HCT116 (cell line): ENCODE results near the gene ERC2. TPM values are rescaled to one million over a fixed set of nuclear protein-coding genes. Genes with fewer than 3 reads are reported as not detected.

ENCODE experiments used
- ATAC-seq: fragments of 200-7000 bp; cut with Tn5 transposase; 2 replicates; pipeline ENCODE4 v1.9.1; 2020; ENCODE audit warnings: mild to moderate bottlenecking, moderate library complexity
- BruUV-seq: library from RNA; stranded (reverse); fragments of 400-500 nt; replicated peaks from 2 replicates; lab custom pipeline; 2021; lab: Mats Ljungman, UMichigan
- CTCF ChIA-PET: fragments of 300-600 bp; sonication (Branson Sonifier 250); formaldehyde crosslinking; loops from one replicate; lab custom pipeline; 2021; ENCODE audit warnings: antibody characterized with exemption; lab: Charles Lee
- POLR2A ChIA-PET: fragments of 300-600, 350-600 bp; sonication (Branson Sonifier 250); formaldehyde crosslinking; loops from one replicate; lab custom pipeline; 2021; ENCODE audit warnings: antibody characterized with exemption; lab: Charles Lee
- RAD21 ChIA-PET, 2 experiments: fragments of 300-600 bp; sonication (Branson Sonifier 250); formaldehyde crosslinking; loops; one replicate each; lab custom pipeline; 2023; ENCODE audit warnings: low total read pairs in 2 of 2; ENCODE audit not compliant: uncharacterized antibody in 2 of 2, unreplicated experiment in 2 of 2, low non-redundant PET in 1 of 2; lab: Charles Lee
- DNase-seq: peaks from one replicate; pipeline ENCODE4 v3.0.0-alpha.2; 2010; ENCODE audit warnings: low read depth, low spot score
- H2AFZ ChIP-seq: fragments of 200-600 bp; shearing (Covaris generic), sonication (generic); 2 replicates; pipeline ENCODE4 v1.6.1; 2017; ENCODE audit warnings: low read depth, mixed run types, mixed read lengths, antibody characterized with exemption, low read length; ENCODE audit not compliant: poor library complexity, severe bottlenecking
- H3K27ac ChIP-seq: 2 replicates; pipeline ENCODE4 v1.5.1; 2012; ENCODE audit warnings: low read depth, low read length
- H3K27me3 ChIP-seq: fragments of 200-600 bp; sonication (generic); 2 replicates; pipeline ENCODE4 v1.6.1; 2016; ENCODE audit warnings: mixed run types, low read length, mixed read lengths; ENCODE audit not compliant: insufficient read depth
- H3K36me3 ChIP-seq, 2 experiments: fragments of 200-500 bp in 1 of 2; fragments of 200-600 bp in 1 of 2; sonication (Bioruptor generic) in 1 of 2; sonication (generic) in 1 of 2; 2 replicates each; pipeline versions ENCODE4 v1.5.1 to v1.6.1; 2014 to 2016; ENCODE audit warnings: low read length in 2 of 2, inconsistent platforms in 1 of 2, mixed read lengths in 1 of 2, mixed run types in 1 of 2; ENCODE audit not compliant: insufficient read depth in 2 of 2, control insufficient read depth in 1 of 2
- H3K4me1 ChIP-seq, 2 experiments: fragments of 200-600 bp in 1 of 2; sonication (generic) in 1 of 2; 2 replicates each; pipeline versions ENCODE4 v1.5.1 to v1.6.1; 2012 to 2017; ENCODE audit warnings: low read length in 2 of 2, inconsistent platforms in 1 of 2, mild to moderate bottlenecking in 1 of 2, mixed read lengths in 1 of 2, mixed run types in 1 of 2, moderate library complexity in 1 of 2; ENCODE audit not compliant: insufficient read depth in 2 of 2, control insufficient read depth in 1 of 2
- H3K4me2 ChIP-seq: fragments of 200-600 bp; sonication (generic); 2 replicates; pipeline ENCODE4 v1.6.1; 2017; ENCODE audit warnings: mixed run types, low read length, mixed read lengths
- H3K4me3 ChIP-seq, 2 experiments: fragments of 200-600 bp in 1 of 2; sonication (generic) in 1 of 2; replicated peaks in 1 of 2; 2 replicates each; pipeline ENCODE4 v1.5.1; 2011 to 2016; ENCODE audit warnings: low read length in 2 of 2, control low read depth in 1 of 2, low read depth in 1 of 2, mild to moderate bottlenecking in 1 of 2, mixed read lengths in 1 of 2, mixed run types in 1 of 2
- H3K79me2 ChIP-seq: fragments of 200-600 bp; sonication (generic); 2 replicates; pipeline ENCODE4 v1.6.1; 2017; ENCODE audit warnings: mild to moderate bottlenecking, mixed run types, low read length, moderate library complexity, mixed read lengths; ENCODE audit not compliant: insufficient read depth
- H3K9ac ChIP-seq: fragments of 200-600 bp; sonication (generic); 2 replicates; pipeline ENCODE4 v1.6.1; 2016; ENCODE audit warnings: low read length, mixed read lengths
- H3K9me2 ChIP-seq: fragments of 200-600 bp; sonication (generic), shearing (Covaris generic); 2 replicates; pipeline ENCODE4 v1.6.1; 2017; ENCODE audit warnings: mixed run types, mild to moderate bottlenecking, moderate library complexity; ENCODE audit not compliant: insufficient read depth
- H3K9me3 ChIP-seq, 2 experiments: fragments of 200-500 bp in 1 of 2; fragments of 200-600 bp in 1 of 2; sonication (Bioruptor generic) in 1 of 2; sonication (generic) in 1 of 2; 2 replicates each; pipeline ENCODE4 v1.6.1; 2014 to 2017; ENCODE audit warnings: low read length in 2 of 2, mixed read lengths in 2 of 2, inconsistent platforms in 1 of 2, low read depth in 1 of 2, mild to moderate bottlenecking in 1 of 2, mixed run types in 1 of 2, moderate library complexity in 1 of 2; ENCODE audit not compliant: control insufficient read depth in 1 of 2, insufficient read depth in 1 of 2
- H4K20me1 ChIP-seq: fragments of 200-600 bp; sonication (generic), shearing (Covaris generic); 2 replicates; pipeline ENCODE4 v1.6.1; 2017; ENCODE audit warnings: mixed run types, mild to moderate bottlenecking, moderate library complexity; ENCODE audit not compliant: insufficient read depth
- SIN3A ChIP-seq: IDR thresholded peaks from 2 replicates; pipeline ENCODE4 v1.6.1; 2012; ENCODE audit warnings: low read depth
- ZNF274 ChIP-seq: fragments of 200-500 bp; sonication (Bioruptor generic); IDR thresholded peaks from 2 replicates; pipeline ENCODE4 v1.6.1; 2014; ENCODE audit warnings: mild to moderate bottlenecking, low read depth, low read length, inconsistent platforms
- intact Hi-C: fragments of 100-400 bp; cut with micrococcal nuclease; formaldehyde crosslinking; loops from 2 replicates; pipeline ENCODE4 v1.10.0; 2022
- total RNA-seq: library from RNA; stranded (reverse); gene quantifications from one replicate; pipeline ENCODE4 v1.2.1, GENCODE V29; 2021; ENCODE audit not compliant: unreplicated experiment
- TF ChIP-seq, protein P1 (sequence below): IDR thresholded peaks from 2 replicates; pipeline ENCODE4 v1.6.1; 2012; ENCODE audit warnings: low read depth
- TF ChIP-seq, protein P2 (sequence below): IDR thresholded peaks from 2 replicates; pipeline ENCODE4 v1.6.1; 2012

The ERC2 gene
- total RNA-seq, 1 experiment from 2014 or later, result not detected

DNA sequence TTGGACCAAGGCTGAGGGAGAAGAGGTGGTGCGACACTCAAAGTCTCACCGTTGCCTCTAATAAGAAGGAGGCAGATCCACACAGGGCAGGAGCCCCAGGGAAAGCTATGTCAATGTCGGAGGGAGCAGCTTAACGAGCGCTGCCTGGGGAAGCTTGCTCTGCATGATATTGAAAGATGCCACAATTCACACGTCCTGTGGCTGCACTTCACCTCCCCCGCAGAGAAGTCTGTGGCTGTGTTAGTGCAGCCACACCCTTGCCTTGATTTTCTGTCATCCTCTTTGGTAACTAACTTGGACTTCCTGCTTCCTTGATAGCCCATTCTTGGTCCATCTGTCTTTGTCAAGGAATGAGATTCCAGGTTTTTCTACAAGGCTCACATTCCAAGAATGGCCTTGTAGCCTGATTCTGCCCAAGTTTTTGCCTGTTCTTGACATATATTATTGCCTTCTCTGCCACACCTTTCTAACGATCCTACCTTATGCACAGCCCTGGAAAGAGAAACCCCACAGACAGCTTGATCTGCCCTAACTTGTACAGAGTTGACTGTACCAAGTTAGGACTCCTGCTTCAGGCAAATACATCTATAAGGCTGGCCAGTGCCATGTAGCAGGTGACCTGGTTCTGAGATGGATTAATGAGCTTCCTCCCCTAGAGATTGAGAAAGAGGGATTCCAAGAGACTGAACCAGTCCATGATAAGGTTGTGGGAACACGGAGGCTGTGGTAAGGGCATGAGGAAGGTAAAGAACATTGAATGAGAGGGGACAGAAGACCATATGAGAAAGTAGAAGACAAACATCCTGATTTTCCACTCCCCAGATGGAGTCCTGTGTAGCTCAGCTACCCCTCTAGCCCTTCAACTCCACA lies 828.1 kb downstream of the ERC2 start:
- Histone ChIP-seq H3K9ac (no peak overlapping the region), H3K4me3 (no peak overlapping the region), H3K79me2 (no peaks in the 10 kb centered on the region), H3K9me2 (no peaks in the 10 kb centered on the region), H3K27ac (no peak overlapping the region), H3K36me3 (no peaks in the 10 kb centered on the region), H3K9me3 (peaks cover 6 to 24% of the 10 kb centered on the region in 2 experiments; a peak in 2 of 4 replicates), H3K4me1 (no peaks in the 10 kb centered on the region), H4K20me1 (no peaks in the 10 kb centered on the region), H3K4me2 (no peak overlapping the region), H2AFZ (no peak overlapping the region), H3K27me3 (no peaks in the 10 kb centered on the region)
- CTCF ChIA-PET, result interaction anchor here (0.6 kb wide), 1 partner anchor 1068 kb away, joined by 3 read pairs; no protein-coding TSS in a partner anchor
- TF ChIP-seq ZNF274, result no peak
- no peak for TF ChIP-seq SIN3A
- TF ChIP-seq, protein P1, sequence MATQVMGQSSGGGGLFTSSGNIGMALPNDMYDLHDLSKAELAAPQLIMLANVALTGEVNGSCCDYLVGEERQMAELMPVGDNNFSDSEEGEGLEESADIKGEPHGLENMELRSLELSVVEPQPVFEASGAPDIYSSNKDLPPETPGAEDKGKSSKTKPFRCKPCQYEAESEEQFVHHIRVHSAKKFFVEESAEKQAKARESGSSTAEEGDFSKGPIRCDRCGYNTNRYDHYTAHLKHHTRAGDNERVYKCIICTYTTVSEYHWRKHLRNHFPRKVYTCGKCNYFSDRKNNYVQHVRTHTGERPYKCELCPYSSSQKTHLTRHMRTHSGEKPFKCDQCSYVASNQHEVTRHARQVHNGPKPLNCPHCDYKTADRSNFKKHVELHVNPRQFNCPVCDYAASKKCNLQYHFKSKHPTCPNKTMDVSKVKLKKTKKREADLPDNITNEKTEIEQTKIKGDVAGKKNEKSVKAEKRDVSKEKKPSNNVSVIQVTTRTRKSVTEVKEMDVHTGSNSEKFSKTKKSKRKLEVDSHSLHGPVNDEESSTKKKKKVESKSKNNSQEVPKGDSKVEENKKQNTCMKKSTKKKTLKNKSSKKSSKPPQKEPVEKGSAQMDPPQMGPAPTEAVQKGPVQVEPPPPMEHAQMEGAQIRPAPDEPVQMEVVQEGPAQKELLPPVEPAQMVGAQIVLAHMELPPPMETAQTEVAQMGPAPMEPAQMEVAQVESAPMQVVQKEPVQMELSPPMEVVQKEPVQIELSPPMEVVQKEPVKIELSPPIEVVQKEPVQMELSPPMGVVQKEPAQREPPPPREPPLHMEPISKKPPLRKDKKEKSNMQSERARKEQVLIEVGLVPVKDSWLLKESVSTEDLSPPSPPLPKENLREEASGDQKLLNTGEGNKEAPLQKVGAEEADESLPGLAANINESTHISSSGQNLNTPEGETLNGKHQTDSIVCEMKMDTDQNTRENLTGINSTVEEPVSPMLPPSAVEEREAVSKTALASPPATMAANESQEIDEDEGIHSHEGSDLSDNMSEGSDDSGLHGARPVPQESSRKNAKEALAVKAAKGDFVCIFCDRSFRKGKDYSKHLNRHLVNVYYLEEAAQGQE, result no peak
- TF ChIP-seq, protein P2, sequence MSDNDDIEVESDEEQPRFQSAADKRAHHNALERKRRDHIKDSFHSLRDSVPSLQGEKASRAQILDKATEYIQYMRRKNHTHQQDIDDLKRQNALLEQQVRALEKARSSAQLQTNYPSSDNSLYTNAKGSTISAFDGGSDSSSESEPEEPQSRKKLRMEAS, result no peak
- RAD21 ChIA-PET, result no interaction called here
- POLR2A ChIA-PET, result no interaction called here
- BruUV-seq, result no TSS peak
- DNase-seq (no peak), ATAC-seq (no peak)
- intact Hi-C loops, result no loop called here
